HL-60 (cell line): ENCODE results near the gene BRD8.

ENCODE experiments used
- GABPA ChIP-seq: IDR thresholded peaks from 2 replicates; pipeline ENCODE4 v1.6.1; 2012; ENCODE audit warnings: low read depth
- POLR2AphosphoS5 ChIP-seq: IDR thresholded peaks from 2 replicates; pipeline ENCODE4 v1.6.1; 2012; ENCODE audit warnings: low read depth
- SPI1 ChIP-seq: IDR thresholded peaks from 2 replicates; pipeline ENCODE4 v1.6.1; 2012; ENCODE audit warnings: low read depth, mild to moderate bottlenecking, borderline replicate concordance
- TF ChIP-seq, protein P1 (sequence below): IDR thresholded peaks from one replicate; pipeline ENCODE4 v1.5.1; 2011; ENCODE audit warnings: low read length, control low read depth, inconsistent platforms; ENCODE audit not compliant: insufficient read depth
- TF ChIP-seq, protein P2 (sequence below): IDR thresholded peaks from 2 replicates; pipeline ENCODE4 v1.6.1; 2012; ENCODE audit warnings: low read depth; ENCODE audit not compliant: insufficient replicate concordance

DNA sequence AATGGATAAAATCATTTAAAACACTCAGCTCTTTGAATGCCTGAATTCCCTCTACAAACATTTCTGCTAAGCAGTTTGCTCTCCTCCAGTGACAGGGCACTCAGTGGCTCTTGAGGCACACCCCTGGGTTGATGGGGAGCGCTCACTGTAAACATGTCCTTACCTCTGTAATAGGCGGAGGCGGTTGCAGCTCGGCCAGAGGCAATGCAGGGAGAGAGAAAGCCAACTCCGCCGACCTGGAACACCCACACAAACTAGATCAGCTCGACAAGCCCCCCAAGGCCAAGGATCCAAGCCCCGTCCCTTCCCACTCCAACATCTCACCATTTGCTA lies 34.4 kb upstream of the BRD8 start:
- TF ChIP-seq, protein P1, sequence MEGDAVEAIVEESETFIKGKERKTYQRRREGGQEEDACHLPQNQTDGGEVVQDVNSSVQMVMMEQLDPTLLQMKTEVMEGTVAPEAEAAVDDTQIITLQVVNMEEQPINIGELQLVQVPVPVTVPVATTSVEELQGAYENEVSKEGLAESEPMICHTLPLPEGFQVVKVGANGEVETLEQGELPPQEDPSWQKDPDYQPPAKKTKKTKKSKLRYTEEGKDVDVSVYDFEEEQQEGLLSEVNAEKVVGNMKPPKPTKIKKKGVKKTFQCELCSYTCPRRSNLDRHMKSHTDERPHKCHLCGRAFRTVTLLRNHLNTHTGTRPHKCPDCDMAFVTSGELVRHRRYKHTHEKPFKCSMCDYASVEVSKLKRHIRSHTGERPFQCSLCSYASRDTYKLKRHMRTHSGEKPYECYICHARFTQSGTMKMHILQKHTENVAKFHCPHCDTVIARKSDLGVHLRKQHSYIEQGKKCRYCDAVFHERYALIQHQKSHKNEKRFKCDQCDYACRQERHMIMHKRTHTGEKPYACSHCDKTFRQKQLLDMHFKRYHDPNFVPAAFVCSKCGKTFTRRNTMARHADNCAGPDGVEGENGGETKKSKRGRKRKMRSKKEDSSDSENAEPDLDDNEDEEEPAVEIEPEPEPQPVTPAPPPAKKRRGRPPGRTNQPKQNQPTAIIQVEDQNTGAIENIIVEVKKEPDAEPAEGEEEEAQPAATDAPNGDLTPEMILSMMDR, result no peak
- TF ChIP-seq, protein P2, sequence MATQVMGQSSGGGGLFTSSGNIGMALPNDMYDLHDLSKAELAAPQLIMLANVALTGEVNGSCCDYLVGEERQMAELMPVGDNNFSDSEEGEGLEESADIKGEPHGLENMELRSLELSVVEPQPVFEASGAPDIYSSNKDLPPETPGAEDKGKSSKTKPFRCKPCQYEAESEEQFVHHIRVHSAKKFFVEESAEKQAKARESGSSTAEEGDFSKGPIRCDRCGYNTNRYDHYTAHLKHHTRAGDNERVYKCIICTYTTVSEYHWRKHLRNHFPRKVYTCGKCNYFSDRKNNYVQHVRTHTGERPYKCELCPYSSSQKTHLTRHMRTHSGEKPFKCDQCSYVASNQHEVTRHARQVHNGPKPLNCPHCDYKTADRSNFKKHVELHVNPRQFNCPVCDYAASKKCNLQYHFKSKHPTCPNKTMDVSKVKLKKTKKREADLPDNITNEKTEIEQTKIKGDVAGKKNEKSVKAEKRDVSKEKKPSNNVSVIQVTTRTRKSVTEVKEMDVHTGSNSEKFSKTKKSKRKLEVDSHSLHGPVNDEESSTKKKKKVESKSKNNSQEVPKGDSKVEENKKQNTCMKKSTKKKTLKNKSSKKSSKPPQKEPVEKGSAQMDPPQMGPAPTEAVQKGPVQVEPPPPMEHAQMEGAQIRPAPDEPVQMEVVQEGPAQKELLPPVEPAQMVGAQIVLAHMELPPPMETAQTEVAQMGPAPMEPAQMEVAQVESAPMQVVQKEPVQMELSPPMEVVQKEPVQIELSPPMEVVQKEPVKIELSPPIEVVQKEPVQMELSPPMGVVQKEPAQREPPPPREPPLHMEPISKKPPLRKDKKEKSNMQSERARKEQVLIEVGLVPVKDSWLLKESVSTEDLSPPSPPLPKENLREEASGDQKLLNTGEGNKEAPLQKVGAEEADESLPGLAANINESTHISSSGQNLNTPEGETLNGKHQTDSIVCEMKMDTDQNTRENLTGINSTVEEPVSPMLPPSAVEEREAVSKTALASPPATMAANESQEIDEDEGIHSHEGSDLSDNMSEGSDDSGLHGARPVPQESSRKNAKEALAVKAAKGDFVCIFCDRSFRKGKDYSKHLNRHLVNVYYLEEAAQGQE, result no peak
- TF ChIP-seq POLR2AphosphoS5, result no peak
- TF ChIP-seq GABPA, result no peak
- TF ChIP-seq SPI1, result no peak
